Panc1 (cell line): ENCODE results near the gene PRR29. TPM values are rescaled to one million over a fixed set of nuclear protein-coding genes. Genes with fewer than 3 reads are reported as not detected.

ENCODE experiments used
- ATAC-seq: fragments of 200-7000 bp; cut with Tn5 transposase; 2 replicates; pipeline ENCODE4 v1.9.1; 2020; ENCODE audit warnings: mild to moderate bottlenecking, moderate library complexity
- BruUV-seq: library from RNA; stranded (reverse); fragments of 400-500 nt; replicated peaks from 2 replicates; lab custom pipeline; 2021; lab: Mats Ljungman, UMichigan
- CTCF ChIA-PET: fragments of 300-600 bp; sonication (Branson Sonifier 250); formaldehyde crosslinking; loops from one replicate; lab custom pipeline; 2022; ENCODE audit warnings: antibody characterized with exemption; lab: Charles Lee
- POLR2A ChIA-PET: fragments of 300-600 bp; sonication (Branson Sonifier 250); formaldehyde crosslinking; loops from one replicate; lab custom pipeline; 2022; ENCODE audit warnings: antibody characterized with exemption; lab: Charles Lee
- DNase-seq: peaks from one replicate; pipeline ENCODE4 v3.0.0-alpha.2; 2010; ENCODE audit warnings: low read depth, low spot score
- H3K27ac ChIP-seq: 2 replicates; pipeline ENCODE4 v1.5.1; 2011; ENCODE audit warnings: mild to moderate bottlenecking, low read length, inconsistent platforms
- H3K27me3 ChIP-seq: fragments of 200-500 bp; sonication (Bioruptor generic); 2 replicates; pipeline ENCODE4 v1.6.0; 2014; ENCODE audit warnings: low read length, inconsistent platforms; ENCODE audit not compliant: control insufficient read depth, insufficient read depth
- H3K36me3 ChIP-seq: fragments of 200-500 bp; sonication (Bioruptor generic); 2 replicates; pipeline ENCODE4 v1.5.1; 2014; ENCODE audit warnings: inconsistent platforms, mild to moderate bottlenecking, low read length, moderate library complexity; ENCODE audit not compliant: control insufficient read depth, insufficient read depth
- H3K4me1 ChIP-seq: 2 replicates; pipeline ENCODE4 v1.5.1; 2011; ENCODE audit warnings: inconsistent platforms, mild to moderate bottlenecking, low read length, moderate library complexity; ENCODE audit not compliant: control insufficient read depth, insufficient read depth
- H3K4me3 ChIP-seq, 2 experiments: 2 replicates each; pipeline ENCODE4 v1.5.1; 2011 to 2012; ENCODE audit warnings: low read depth in 2 of 2, low read length in 2 of 2, mild to moderate bottlenecking in 2 of 2, inconsistent platforms in 1 of 2, moderate library complexity in 1 of 2
- H3K9me3 ChIP-seq: fragments of 200-500 bp; sonication (Bioruptor generic); 2 replicates; pipeline ENCODE4 v1.5.1; 2014; ENCODE audit warnings: low read depth, mild to moderate bottlenecking, inconsistent platforms, low read length, moderate library complexity; ENCODE audit not compliant: control insufficient read depth, insufficient read depth
- POLR2AphosphoS5 ChIP-seq: IDR thresholded peaks from 2 replicates; pipeline ENCODE4 v1.6.1; 2012; ENCODE audit warnings: mild to moderate bottlenecking, low read depth, low read length, moderate library complexity
- SIN3A ChIP-seq: IDR thresholded peaks from 2 replicates; pipeline ENCODE4 v1.6.1; 2012; ENCODE audit warnings: low read depth, mild to moderate bottlenecking, low read length, moderate library complexity, borderline replicate concordance; ENCODE audit not compliant: insufficient read depth
- TCF7L2 ChIP-seq: IDR thresholded peaks from 2 replicates; pipeline ENCODE4 v1.6.1; 2011; ENCODE audit warnings: mild to moderate bottlenecking, low read depth, low read length, inconsistent platforms
- in situ Hi-C: cut with HindIII; loops from 2 replicates; pipeline ENCODE4 v1.10.0; 2016; ENCODE audit warnings: low sequenced_read_pairs, low pct_unique_long_range_greater_than_20kb
- intact Hi-C: fragments of 100-400 bp; cut with micrococcal nuclease; formaldehyde crosslinking; loops from one replicate; pipeline ENCODE4 v1.10.0; 2022; ENCODE audit not compliant: unreplicated experiment
- total RNA-seq: library from RNA; stranded (reverse); gene quantifications from one replicate; pipeline ENCODE4 v1.2.1, GENCODE V29; 2021; ENCODE audit not compliant: unreplicated experiment
- TF ChIP-seq, protein P1 (sequence below): fragments of 450-650 bp; IDR thresholded peaks from 2 replicates; pipeline ENCODE4 v1.5.1; 2017; ENCODE audit warnings: mild to moderate bottlenecking
- TF ChIP-seq, protein P2 (sequence below), 2 experiments: IDR thresholded peaks; 2 replicates each; pipeline ENCODE4 v1.6.1; 2011 to 2012; ENCODE audit warnings: low read depth in 2 of 2, control low read depth in 1 of 2, low read length in 1 of 2, mild to moderate bottlenecking in 1 of 2, moderate library complexity in 1 of 2; ENCODE audit not compliant: insufficient read depth in 1 of 2

The PRR29 gene
- total RNA-seq, 1 experiment from 2014 or later, result 0.10 TPM

DNA sequence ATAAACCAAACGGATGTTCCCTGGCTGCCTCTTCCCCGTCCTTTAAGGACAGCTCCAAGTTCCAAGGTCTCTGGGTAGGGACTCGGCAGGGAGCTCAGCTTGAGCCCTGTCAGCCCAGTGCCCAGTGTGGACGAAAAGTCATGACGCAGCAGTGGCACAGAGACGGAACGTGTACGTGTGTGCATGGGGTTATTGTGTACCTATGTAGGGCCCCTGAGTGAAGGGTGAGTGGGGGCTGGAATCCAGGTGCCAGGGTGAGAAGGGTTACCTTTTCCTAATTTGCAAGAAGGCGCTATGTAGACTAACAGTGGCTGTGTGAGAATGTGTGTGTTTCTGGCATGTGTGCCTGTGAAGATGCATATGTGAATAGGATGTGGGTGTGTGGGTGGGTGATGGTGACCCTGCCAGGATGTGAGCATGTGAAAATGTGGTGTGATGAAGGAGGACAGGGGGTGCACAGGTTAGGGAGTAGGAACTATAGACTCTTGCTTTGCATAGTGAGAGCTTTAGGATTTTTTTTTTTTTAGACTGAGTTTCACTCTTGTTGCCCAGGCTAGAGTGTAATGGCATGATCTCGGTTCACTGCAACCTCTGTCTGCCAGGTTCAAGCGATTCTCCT lies 31.4 kb upstream of the PRR29 start:
- H3K4me1 ChIP-seq, result no peaks in the 10 kb centered on the region
- no peak overlapping the region for H3K27ac ChIP-seq
- BruUV-seq, result no TSS peak
- H3K4me3 ChIP-seq, result no peak overlapping the region
- intact Hi-C loops (no loop called here), in situ Hi-C loops (no loop called here)
- no peak for DNase-seq
- no peaks in the 10 kb centered on the region for H3K9me3 ChIP-seq
- TF ChIP-seq, protein P1, sequence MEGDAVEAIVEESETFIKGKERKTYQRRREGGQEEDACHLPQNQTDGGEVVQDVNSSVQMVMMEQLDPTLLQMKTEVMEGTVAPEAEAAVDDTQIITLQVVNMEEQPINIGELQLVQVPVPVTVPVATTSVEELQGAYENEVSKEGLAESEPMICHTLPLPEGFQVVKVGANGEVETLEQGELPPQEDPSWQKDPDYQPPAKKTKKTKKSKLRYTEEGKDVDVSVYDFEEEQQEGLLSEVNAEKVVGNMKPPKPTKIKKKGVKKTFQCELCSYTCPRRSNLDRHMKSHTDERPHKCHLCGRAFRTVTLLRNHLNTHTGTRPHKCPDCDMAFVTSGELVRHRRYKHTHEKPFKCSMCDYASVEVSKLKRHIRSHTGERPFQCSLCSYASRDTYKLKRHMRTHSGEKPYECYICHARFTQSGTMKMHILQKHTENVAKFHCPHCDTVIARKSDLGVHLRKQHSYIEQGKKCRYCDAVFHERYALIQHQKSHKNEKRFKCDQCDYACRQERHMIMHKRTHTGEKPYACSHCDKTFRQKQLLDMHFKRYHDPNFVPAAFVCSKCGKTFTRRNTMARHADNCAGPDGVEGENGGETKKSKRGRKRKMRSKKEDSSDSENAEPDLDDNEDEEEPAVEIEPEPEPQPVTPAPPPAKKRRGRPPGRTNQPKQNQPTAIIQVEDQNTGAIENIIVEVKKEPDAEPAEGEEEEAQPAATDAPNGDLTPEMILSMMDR, result no peak
- TF ChIP-seq POLR2AphosphoS5 (no peak), SIN3A (no peak), TCF7L2 (no peak)
- TF ChIP-seq, protein P2, sequence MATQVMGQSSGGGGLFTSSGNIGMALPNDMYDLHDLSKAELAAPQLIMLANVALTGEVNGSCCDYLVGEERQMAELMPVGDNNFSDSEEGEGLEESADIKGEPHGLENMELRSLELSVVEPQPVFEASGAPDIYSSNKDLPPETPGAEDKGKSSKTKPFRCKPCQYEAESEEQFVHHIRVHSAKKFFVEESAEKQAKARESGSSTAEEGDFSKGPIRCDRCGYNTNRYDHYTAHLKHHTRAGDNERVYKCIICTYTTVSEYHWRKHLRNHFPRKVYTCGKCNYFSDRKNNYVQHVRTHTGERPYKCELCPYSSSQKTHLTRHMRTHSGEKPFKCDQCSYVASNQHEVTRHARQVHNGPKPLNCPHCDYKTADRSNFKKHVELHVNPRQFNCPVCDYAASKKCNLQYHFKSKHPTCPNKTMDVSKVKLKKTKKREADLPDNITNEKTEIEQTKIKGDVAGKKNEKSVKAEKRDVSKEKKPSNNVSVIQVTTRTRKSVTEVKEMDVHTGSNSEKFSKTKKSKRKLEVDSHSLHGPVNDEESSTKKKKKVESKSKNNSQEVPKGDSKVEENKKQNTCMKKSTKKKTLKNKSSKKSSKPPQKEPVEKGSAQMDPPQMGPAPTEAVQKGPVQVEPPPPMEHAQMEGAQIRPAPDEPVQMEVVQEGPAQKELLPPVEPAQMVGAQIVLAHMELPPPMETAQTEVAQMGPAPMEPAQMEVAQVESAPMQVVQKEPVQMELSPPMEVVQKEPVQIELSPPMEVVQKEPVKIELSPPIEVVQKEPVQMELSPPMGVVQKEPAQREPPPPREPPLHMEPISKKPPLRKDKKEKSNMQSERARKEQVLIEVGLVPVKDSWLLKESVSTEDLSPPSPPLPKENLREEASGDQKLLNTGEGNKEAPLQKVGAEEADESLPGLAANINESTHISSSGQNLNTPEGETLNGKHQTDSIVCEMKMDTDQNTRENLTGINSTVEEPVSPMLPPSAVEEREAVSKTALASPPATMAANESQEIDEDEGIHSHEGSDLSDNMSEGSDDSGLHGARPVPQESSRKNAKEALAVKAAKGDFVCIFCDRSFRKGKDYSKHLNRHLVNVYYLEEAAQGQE (IDR thresholded peaks at IDR 0.05; ENCODE audit: insufficient read depth in 1 of 2, low read depth in 2 of 2, low read length in 1 of 2), result no peak
- H3K27me3 ChIP-seq, result no peaks in the 10 kb centered on the region
- no peaks in the 10 kb centered on the region for H3K36me3 ChIP-seq
- CTCF ChIA-PET, result interaction anchor here (1.4 kb wide), 1 partner anchor 9 kb away, joined by 8 read pairs; no protein-coding TSS in a partner anchor
- POLR2A ChIA-PET, result no interaction called here
- no peak for ATAC-seq

DNA sequence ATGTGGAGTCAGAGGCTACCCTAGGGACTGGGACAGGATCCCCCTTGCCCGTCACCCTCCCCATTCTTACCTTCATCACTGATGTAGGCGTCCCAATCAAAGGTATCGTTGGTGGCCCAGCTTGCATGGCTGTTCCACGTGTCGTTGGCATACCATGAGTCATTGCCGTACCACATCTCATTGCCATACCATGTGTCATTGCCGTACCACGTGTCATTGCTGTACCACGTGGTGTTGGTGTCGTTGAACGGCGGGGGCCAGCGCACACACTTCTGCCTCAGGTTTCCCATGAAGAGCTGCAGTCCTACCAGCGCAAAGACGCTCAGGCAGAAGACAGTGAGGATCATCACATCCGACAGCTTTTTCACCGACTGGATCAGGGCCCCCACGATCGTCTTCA lies 30.2 kb upstream of the PRR29 start:
- Histone ChIP-seq H3K27me3 (no peaks in the 10 kb centered on the region), H3K9me3 (no peaks in the 10 kb centered on the region), H3K27ac (no peak overlapping the region), H3K4me1 (no peaks in the 10 kb centered on the region), H3K36me3 (no peaks in the 10 kb centered on the region), H3K4me3 (no peak overlapping the region)
- ChIA-PET POLR2A (no interaction called here), CTCF (no interaction called here)
- in situ Hi-C loops (no loop called here), intact Hi-C loops (no loop called here)
- TF ChIP-seq, protein P2 (IDR thresholded peaks at IDR 0.05; ENCODE audit: insufficient read depth in 1 of 2, low read depth in 2 of 2, low read length in 1 of 2), result no peak
- TF ChIP-seq POLR2AphosphoS5 (no peak), TCF7L2 (no peak), SIN3A (no peak)
- TF ChIP-seq, protein P1, result no peak
- BruUV-seq, result no TSS peak
- DNase-seq, result no peak
- ATAC-seq, result no peak
